HG03175 (cell line): Measurements from ENCODE around the gene DACH1.

Experiments
- ATAC-seq: cut with Tn5 transposase; IDR thresholded peaks from one replicate; pipeline ENCODE4 v1.9.1; 2021; ENCODE audit warnings: mild to moderate bottlenecking, moderate library complexity; ENCODE audit not compliant: unreplicated experiment

Gene DACH1

GRCh38 chr13:71503781-71504180 lies 363.2 kb downstream of the DACH1 start:
- ATAC-seq = no peak

- ATAC-seq = no peak
Observed at GRCh38 chr13:71499944-71500514, 367.0 kb downstream of the DACH1 start.

- ATAC-seq = no peak
Observed at GRCh38 chr13:71499235-71499634, 367.8 kb downstream of the DACH1 start.

- ATAC-seq = no peak
Observed at GRCh38 chr13:71493189-71493588, 373.8 kb downstream of the DACH1 start.

- no peak for ATAC-seq
Observed at GRCh38 chr13:71492346-71492871, 374.6 kb downstream of the DACH1 start.

GRCh38 chr13:71491010-71491409 lies 376.0 kb downstream of the DACH1 start:
- no peak for ATAC-seq

GRCh38 chr13:71489041-71489440 lies 378.0 kb downstream of the DACH1 start:
- ATAC-seq = no peak

- no peak for ATAC-seq
Observed at GRCh38 chr13:71488201-71488600, 378.8 kb downstream of the DACH1 start.

GRCh38 chr13:71485913-71486312 lies 381.1 kb downstream of the DACH1 start:
- no peak for ATAC-seq

- ATAC-seq = no peak
Observed at GRCh38 chr13:71483733-71484132, 383.3 kb downstream of the DACH1 start.

- no peak for ATAC-seq
Observed at GRCh38 chr13:71481501-71481900, 385.5 kb downstream of the DACH1 start.

GRCh38 chr13:71481046-71481445 lies 386.0 kb downstream of the DACH1 start:
- ATAC-seq = no peak

- no peak for ATAC-seq
Observed at GRCh38 chr13:71477735-71478134, 389.3 kb downstream of the DACH1 start.

- ATAC-seq = no peak
Observed at GRCh38 chr13:71474936-71475335, 392.1 kb downstream of the DACH1 start.

- ATAC-seq = no peak
Observed at GRCh38 chr13:71469626-71470025, 397.4 kb downstream of the DACH1 start.

GRCh38 chr13:71464686-71465085 lies 402.3 kb downstream of the DACH1 start:
- no peak for ATAC-seq

GRCh38 chr13:71461892-71462291 lies 405.1 kb downstream of the DACH1 start:
- ATAC-seq = no peak

- no peak for ATAC-seq
Observed at GRCh38 chr13:71460211-71460610, 406.8 kb downstream of the DACH1 start.

- no peak for ATAC-seq
Observed at GRCh38 chr13:71459708-71460107, 407.3 kb downstream of the DACH1 start.

GRCh38 chr13:71457645-71458044 lies 409.4 kb downstream of the DACH1 start:
- no peak for ATAC-seq

GRCh38 chr13:71456136-71456535 lies 410.9 kb downstream of the DACH1 start:
- ATAC-seq = no peak

GRCh38 chr13:71454509-71454908 lies 412.5 kb downstream of the DACH1 start:
- ATAC-seq = no peak

GRCh38 chr13:71448080-71448630 lies 418.8 kb downstream of the DACH1 start:
- ATAC-seq = no peak
